K562 (cell line): Measurements from ENCODE around the gene PAAF1. TPM values are rescaled to one million over a fixed set of nuclear protein-coding genes. Genes with fewer than 3 reads are reported as not detected.

ENCODE experiments used
- E4F1 ChIP-seq: fragments of 250-450 bp; sonication (Bioruptor Pico); IDR thresholded peaks from 2 replicates; pipeline ENCODE4 v1.5.0; 2021; ENCODE audit warnings: mild to moderate bottlenecking, borderline replicate concordance
- ETS2 ChIP-seq: IDR thresholded peaks from 2 replicates; pipeline ENCODE4 v1.6.1; 2016; ENCODE audit warnings: borderline replicate concordance, missing genetic modification characterization, mild to moderate bottlenecking, moderate library complexity, missing compliant biosample characterization; ENCODE audit not compliant: poor library complexity, severe bottlenecking
- HMG20B ChIP-seq: fragments of 250-450 bp; sonication (Bioruptor Pico); IDR thresholded peaks from 2 replicates; pipeline ENCODE4 v1.5.0; 2021; ENCODE audit warnings: mild to moderate bottlenecking
- MBD2 ChIP-seq: sonication (generic); IDR thresholded peaks from 2 replicates; pipeline ENCODE4 v1.6.1; 2016; ENCODE audit warnings: low read depth, borderline replicate concordance
- NFRKB ChIP-seq: fragments of 450-650 bp; IDR thresholded peaks from 2 replicates; pipeline ENCODE4 v1.6.1; 2016; ENCODE audit warnings: low read depth
- ZNF184 ChIP-seq: sonication (generic); formaldehyde crosslinking; IDR thresholded peaks from 2 replicates; pipeline ENCODE4 v1.5.0; 2020; ENCODE audit warnings: missing genetic modification reagents
- ZNF212 ChIP-seq: fragments of 450-650 bp; formaldehyde crosslinking; IDR thresholded peaks from 2 replicates; pipeline ENCODE4 v1.4.0; 2020; ENCODE audit warnings: mild to moderate bottlenecking
- ZNF318 ChIP-seq, 2 experiments: fragments of 450-650 bp; IDR thresholded peaks; 2 replicates each; pipeline ENCODE4 v1.6.1; 2016; ENCODE audit warnings: mild to moderate bottlenecking in 2 of 2, borderline replicate concordance in 1 of 2, low read depth in 1 of 2, moderate library complexity in 1 of 2
- ZNF583 ChIP-seq: fragments of 250-450 bp; sonication (Bioruptor Pico); IDR thresholded peaks from 2 replicates; pipeline ENCODE4 v1.4.0; 2020
- ZSCAN29 ChIP-seq: fragments of 450-650 bp; IDR thresholded peaks from 2 replicates; pipeline ENCODE4 v1.6.1; 2017
- polyA plus RNA-seq, 8 experiments: library from polyadenylated mRNA; depleted of rRNA in 4 of 8; stranded (reverse) in 5 of 8; unstranded in 3 of 8; fragments of >200 nt; fragmentation: Nextera tagmentation in 2 of 8; fragmentation: Illumina TruSeq in 1 of 8; extraction: Ambion mirVana in 2 of 8; extraction: Trizol in 1 of 8; gene quantifications; 2 replicates each; pipeline versions ENCODE4 v1.2.1 to v1.2.3, GENCODE V29; 2011 to 2014; ENCODE audit warnings: inconsistent platforms in 1 of 8, missing spikeins in 1 of 8
- total RNA-seq, 7 experiments: library from RNA; depleted of rRNA in 6 of 7; stranded (reverse); fragments of >200 nt in 6 of 7; fragmentation: Illumina TruSeq in 2 of 7; extraction: Trizol in 2 of 7; gene quantifications; 2 replicates each; pipeline versions ENCODE4 v1.2.1 to v1.2.3, GENCODE V29; 2011 to 2021; ENCODE audit warnings: low replicate concordance in 1 of 7
- TF ChIP-seq, protein P1 (sequence below): fragments of 200-800 bp; sonication (Bioruptor generic); IDR thresholded peaks from 2 replicates; pipeline ENCODE4 v1.6.1; 2016; ENCODE audit warnings: missing genetic modification characterization, missing compliant biosample characterization

Gene PAAF1
- total and polyA plus RNA-seq, 9 of the 15 experiments (the other 6 are each of a cell fraction or from before 2014, with no cell fraction given): 13.5 to 78.6 (median 23.3) TPM

GRCh38 chr11:73851046-73851764, 25.6 kb upstream of the PAAF1 start (continued):
- TF ChIP-seq ZNF318 (IDR thresholded peaks at IDR 0.05; ENCODE audit: borderline replicate concordance in 1 of 2, low read depth in 1 of 2) (no peak), ZNF184 (no peak), ZNF212 (CRISPR knock-in tag) (no peak), NFRKB (no peak), ETS2 (no peak), ZNF583 (no peak), MBD2 (no peak), HMG20B (CRISPR knock-in tag) (no peak), E4F1 (CRISPR knock-in tag) (no peak), ZSCAN29 (no peak)
- TF ChIP-seq, protein P1, sequence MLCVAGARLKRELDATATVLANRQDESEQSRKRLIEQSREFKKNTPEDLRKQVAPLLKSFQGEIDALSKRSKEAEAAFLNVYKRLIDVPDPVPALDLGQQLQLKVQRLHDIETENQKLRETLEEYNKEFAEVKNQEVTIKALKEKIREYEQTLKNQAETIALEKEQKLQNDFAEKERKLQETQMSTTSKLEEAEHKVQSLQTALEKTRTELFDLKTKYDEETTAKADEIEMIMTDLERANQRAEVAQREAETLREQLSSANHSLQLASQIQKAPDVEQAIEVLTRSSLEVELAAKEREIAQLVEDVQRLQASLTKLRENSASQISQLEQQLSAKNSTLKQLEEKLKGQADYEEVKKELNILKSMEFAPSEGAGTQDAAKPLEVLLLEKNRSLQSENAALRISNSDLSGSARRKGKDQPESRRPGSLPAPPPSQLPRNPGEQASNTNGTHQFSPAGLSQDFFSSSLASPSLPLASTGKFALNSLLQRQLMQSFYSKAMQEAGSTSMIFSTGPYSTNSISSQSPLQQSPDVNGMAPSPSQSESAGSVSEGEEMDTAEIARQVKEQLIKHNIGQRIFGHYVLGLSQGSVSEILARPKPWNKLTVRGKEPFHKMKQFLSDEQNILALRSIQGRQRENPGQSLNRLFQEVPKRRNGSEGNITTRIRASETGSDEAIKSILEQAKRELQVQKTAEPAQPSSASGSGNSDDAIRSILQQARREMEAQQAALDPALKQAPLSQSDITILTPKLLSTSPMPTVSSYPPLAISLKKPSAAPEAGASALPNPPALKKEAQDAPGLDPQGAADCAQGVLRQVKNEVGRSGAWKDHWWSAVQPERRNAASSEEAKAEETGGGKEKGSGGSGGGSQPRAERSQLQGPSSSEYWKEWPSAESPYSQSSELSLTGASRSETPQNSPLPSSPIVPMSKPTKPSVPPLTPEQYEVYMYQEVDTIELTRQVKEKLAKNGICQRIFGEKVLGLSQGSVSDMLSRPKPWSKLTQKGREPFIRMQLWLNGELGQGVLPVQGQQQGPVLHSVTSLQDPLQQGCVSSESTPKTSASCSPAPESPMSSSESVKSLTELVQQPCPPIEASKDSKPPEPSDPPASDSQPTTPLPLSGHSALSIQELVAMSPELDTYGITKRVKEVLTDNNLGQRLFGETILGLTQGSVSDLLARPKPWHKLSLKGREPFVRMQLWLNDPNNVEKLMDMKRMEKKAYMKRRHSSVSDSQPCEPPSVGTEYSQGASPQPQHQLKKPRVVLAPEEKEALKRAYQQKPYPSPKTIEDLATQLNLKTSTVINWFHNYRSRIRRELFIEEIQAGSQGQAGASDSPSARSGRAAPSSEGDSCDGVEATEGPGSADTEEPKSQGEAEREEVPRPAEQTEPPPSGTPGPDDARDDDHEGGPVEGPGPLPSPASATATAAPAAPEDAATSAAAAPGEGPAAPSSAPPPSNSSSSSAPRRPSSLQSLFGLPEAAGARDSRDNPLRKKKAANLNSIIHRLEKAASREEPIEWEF (CRISPR knock-in tag): peak; percentile 66; the same call in 1 of the 2 replicates
